Measurements from ENCODE around the gene PTX3. TPM values are rescaled to one million over a fixed set of nuclear protein-coding genes. Genes with fewer than 3 reads are reported as not detected.

PTX3 gene
- total RNA-seq, 1 experiment from 2014 or later, result 2.1 TPM

- POLR2A ChIA-PET, result no interaction called here
- CTCF ChIA-PET, result no interaction called here
- in situ Hi-C loops (cut with HindIII; ENCODE audit: low pct_unique_long_range_greater_than_20kb, low sequenced_read_pairs) (no loop called here), intact Hi-C loops (cut with micrococcal nuclease; ENCODE audit: unreplicated experiment) (no loop called here)
- Histone ChIP-seq H3K36me3 (ENCODE audit: control insufficient read depth, insufficient read depth, low read length) (no peaks in the 10 kb centered on the region), H3K9me3 (ENCODE audit: control insufficient read depth, insufficient read depth, low read depth, low read length) (no peaks in the 10 kb centered on the region), H3K27me3 (ENCODE audit: control insufficient read depth, insufficient read depth, low read length) (peaks cover 2% of the 10 kb centered on the region), H3K4me3 (ENCODE audit: low read depth in 2 of 2, low read length in 2 of 2) (no peak overlapping the region), H3K4me1 (ENCODE audit: control insufficient read depth, insufficient read depth, low read length) (no peaks in the 10 kb centered on the region), H3K27ac (ENCODE audit: low read length) (no peak overlapping the region)
- no TSS peak for BruUV-seq (replicated peaks)
- TF ChIP-seq POLR2AphosphoS5 (IDR thresholded peaks at IDR 0.05; ENCODE audit: low read depth, low read length) (no peak), TCF7L2 (IDR thresholded peaks at IDR 0.05; ENCODE audit: low read depth, low read length) (no peak), CTCF (IDR thresholded peaks at IDR 0.05) (no peak), SIN3A (IDR thresholded peaks at IDR 0.05; ENCODE audit: borderline replicate concordance, insufficient read depth, low read depth, low read length) (no peak), REST (IDR thresholded peaks at IDR 0.05; ENCODE audit: insufficient read depth in 1 of 2, low read depth in 2 of 2, low read length in 1 of 2) (no peak)
- no peak for ATAC-seq
- DNase-seq (ENCODE audit: low read depth, low spot score), result no peak
These were observed 7.5 kb downstream of the PTX3 start for GRCh38 chr3:157443905-157444796.

GRCh38 chr3:157444797-157445184 lies 8.1 kb downstream of the PTX3 start:
- in situ Hi-C loops (cut with HindIII; ENCODE audit: low pct_unique_long_range_greater_than_20kb, low sequenced_read_pairs), result no loop called here
- no peak for ATAC-seq
- TF ChIP-seq SIN3A (IDR thresholded peaks at IDR 0.05; ENCODE audit: borderline replicate concordance, insufficient read depth, low read depth, low read length), result no peak
- TF ChIP-seq POLR2AphosphoS5 (IDR thresholded peaks at IDR 0.05; ENCODE audit: low read depth, low read length), result no peak
- no peak for TF ChIP-seq TCF7L2 (IDR thresholded peaks at IDR 0.05; ENCODE audit: low read depth, low read length)
- no peak for TF ChIP-seq CTCF (IDR thresholded peaks at IDR 0.05)
- no peak for TF ChIP-seq REST (IDR thresholded peaks at IDR 0.05; ENCODE audit: insufficient read depth in 1 of 2, low read depth in 2 of 2, low read length in 1 of 2)
- no TSS peak for BruUV-seq (replicated peaks)
- Histone ChIP-seq H3K4me3 (ENCODE audit: low read depth in 2 of 2, low read length in 2 of 2) (no peak overlapping the region), H3K27ac (ENCODE audit: low read length) (no peak overlapping the region), H3K27me3 (ENCODE audit: control insufficient read depth, insufficient read depth, low read length) (no peaks in the 10 kb centered on the region), H3K4me1 (ENCODE audit: control insufficient read depth, insufficient read depth, low read length) (no peaks in the 10 kb centered on the region), H3K9me3 (ENCODE audit: control insufficient read depth, insufficient read depth, low read depth, low read length) (no peaks in the 10 kb centered on the region), H3K36me3 (ENCODE audit: control insufficient read depth, insufficient read depth, low read length) (no peaks in the 10 kb centered on the region)
- intact Hi-C loops (cut with micrococcal nuclease; ENCODE audit: unreplicated experiment), result no loop called here
- no peak for DNase-seq (ENCODE audit: low read depth, low spot score)
- CTCF ChIA-PET, result no interaction called here
- POLR2A ChIA-PET, result no interaction called here

Data from Panc1 (cell line).